ENCODE results near the gene SLC38A1. TPM values are rescaled to one million over a fixed set of nuclear protein-coding genes. Genes with fewer than 3 reads are reported as not detected.
A peak's percentile ranks its signal among the peaks of the same experiment; 100 is the strongest.
"Not testable (repeated sequence)": the region's sequence is repeated elsewhere in the genome, so short reads cannot be mapped to it uniquely, and the experiment has no call there.

SLC38A1 gene
- polyA plus RNA-seq, 4 donors, result 3.6 to 50.8 (median 21.6) TPM

DNA sequence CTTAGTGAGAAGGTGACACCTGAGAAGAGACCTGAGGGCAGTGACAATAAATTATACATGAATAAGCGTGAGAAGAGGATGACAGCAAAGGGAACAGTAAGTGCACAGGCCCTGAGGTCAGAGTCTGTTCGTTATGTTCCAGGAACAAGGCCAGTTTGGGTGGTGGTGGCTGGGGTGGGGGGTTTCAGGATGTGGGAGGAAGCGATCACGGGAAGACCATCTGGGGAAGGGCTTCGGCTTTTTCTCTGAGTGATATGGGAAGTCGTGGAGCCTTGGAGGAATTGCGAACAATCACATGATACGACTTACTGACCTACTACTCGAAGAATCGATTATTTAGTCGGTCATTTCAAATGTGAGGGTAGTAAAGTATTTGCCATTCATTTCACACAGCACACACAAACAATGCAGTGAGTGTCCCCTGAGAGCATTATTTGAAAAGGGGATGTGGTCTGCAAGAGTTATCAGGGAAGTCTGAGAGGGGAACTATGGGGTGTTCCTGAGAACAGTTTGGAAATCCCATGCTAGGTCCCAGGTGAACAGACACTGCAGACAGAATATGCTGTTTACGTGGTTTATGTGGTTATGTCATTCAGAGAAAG lies 94.7 kb downstream of the SLC38A1 start:
- DNase-seq (no peak), FAIRE-seq (no peak)
- no peaks in the 10 kb centered on the region for H3K36me3 ChIP-seq (ENCODE audit: control insufficient read depth in 3 of 3, insufficient read depth in 2 of 3, low read depth in 1 of 3, low read length in 3 of 3)
- no peak overlapping the region for H3K4me3 ChIP-seq (ENCODE audit: low read depth in 1 of 3, low read length in 3 of 3)
- peaks cover 0 to 12% (median 1%) of the 10 kb centered on the region in 3 donors for H3K4me1 ChIP-seq (ENCODE audit: control insufficient read depth in 3 of 3, insufficient read depth in 2 of 3, low read depth in 1 of 3, low read length in 2 of 3)
- WGBS, 3 donors, result 73 to 91% (median 78%) methylated on average over 12 of the region's 12 CpGs
- H3K9me3 ChIP-seq (ENCODE audit: control insufficient read depth in 2 of 2, insufficient read depth in 1 of 2, low read depth in 1 of 2, low read length in 1 of 2), result no peaks in the 10 kb centered on the region
- H3K27ac ChIP-seq (ENCODE audit: low read depth in 1 of 3, low read length in 2 of 3), result no peak overlapping the region
- H3K27me3 ChIP-seq (ENCODE audit: control insufficient read depth in 3 of 3, insufficient read depth in 3 of 3, low read length in 3 of 3), result no peaks in the 10 kb centered on the region

DNA sequence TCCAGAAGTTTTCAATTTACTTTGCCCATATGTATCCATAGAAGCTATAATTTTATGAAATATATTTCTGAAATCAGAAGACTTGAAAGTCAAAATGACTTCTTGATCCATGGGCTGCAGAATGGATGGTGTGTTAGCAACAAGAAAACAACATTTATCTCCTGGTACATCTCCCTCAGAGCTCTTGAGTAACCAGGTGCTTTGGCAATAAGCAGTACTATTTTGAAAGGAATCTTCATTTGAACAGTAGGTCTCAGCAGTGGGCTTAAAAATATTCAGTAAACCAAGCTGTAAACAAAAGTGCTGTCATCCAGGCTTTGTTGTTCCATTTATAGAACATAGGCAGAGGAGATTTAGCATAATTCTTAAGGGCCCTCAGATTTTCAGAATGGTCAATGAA lies 100.4 kb downstream of the SLC38A1 start:
- FAIRE-seq, result no peak
- Histone ChIP-seq H3K4me3 (ENCODE audit: low read depth in 1 of 3, low read length in 3 of 3) (no peak overlapping the region), H3K27ac (ENCODE audit: low read depth in 1 of 3, low read length in 2 of 3) (no peak overlapping the region), H3K27me3 (ENCODE audit: control insufficient read depth in 3 of 3, insufficient read depth in 3 of 3, low read length in 3 of 3) (no peaks in the 10 kb centered on the region), H3K4me1 (ENCODE audit: control insufficient read depth in 3 of 3, insufficient read depth in 2 of 3, low read depth in 1 of 3, low read length in 2 of 3) (no peaks in the 10 kb centered on the region), H3K9me3 (ENCODE audit: control insufficient read depth in 2 of 2, insufficient read depth in 1 of 2, low read depth in 1 of 2, low read length in 1 of 2) (no peaks in the 10 kb centered on the region), H3K36me3 (ENCODE audit: control insufficient read depth in 3 of 3, insufficient read depth in 2 of 3, low read depth in 1 of 3, low read length in 3 of 3) (no peaks in the 10 kb centered on the region)
- no peak for DNase-seq

DNA sequence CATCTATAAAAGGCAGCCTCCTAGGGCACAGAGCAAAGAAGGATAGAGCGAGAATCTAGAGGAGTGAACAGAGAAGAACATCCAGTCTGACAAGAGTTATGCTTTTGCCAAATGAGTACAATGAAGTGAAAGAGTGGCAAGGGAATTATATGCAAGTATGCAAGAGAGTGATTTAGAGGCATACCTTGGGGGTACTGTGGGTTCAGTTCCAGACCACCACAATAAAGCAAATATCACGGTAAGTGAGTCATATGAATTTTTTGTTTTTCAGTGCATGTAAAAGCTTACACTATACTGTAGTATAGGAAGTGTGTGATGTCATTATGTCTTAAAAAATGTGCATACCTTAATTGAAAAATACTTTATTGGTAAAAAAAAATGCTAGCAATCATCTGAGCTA lies 101.4 kb downstream of the SLC38A1 start:
- Histone ChIP-seq H3K27me3 (ENCODE audit: control insufficient read depth in 3 of 3, insufficient read depth in 3 of 3, low read length in 3 of 3) (no peaks in the 10 kb centered on the region), H3K9me3 (ENCODE audit: control insufficient read depth in 2 of 2, insufficient read depth in 1 of 2, low read depth in 1 of 2, low read length in 1 of 2) (no peaks in the 10 kb centered on the region), H3K4me1 (ENCODE audit: control insufficient read depth in 3 of 3, insufficient read depth in 2 of 3, low read depth in 1 of 3, low read length in 2 of 3) (no peaks in the 10 kb centered on the region), H3K4me3 (ENCODE audit: low read depth in 1 of 3, low read length in 3 of 3) (no peak overlapping the region), H3K27ac (ENCODE audit: low read depth in 1 of 3, low read length in 2 of 3) (no peak overlapping the region), H3K36me3 (ENCODE audit: control insufficient read depth in 3 of 3, insufficient read depth in 2 of 3, low read depth in 1 of 3, low read length in 3 of 3) (no peaks in the 10 kb centered on the region)
- DNase-seq (no peak), FAIRE-seq (no peak)
- WGBS, 3 donors, result 93 to 94% (median 93%) methylated on average over 2 of the region's 2 CpGs

DNA sequence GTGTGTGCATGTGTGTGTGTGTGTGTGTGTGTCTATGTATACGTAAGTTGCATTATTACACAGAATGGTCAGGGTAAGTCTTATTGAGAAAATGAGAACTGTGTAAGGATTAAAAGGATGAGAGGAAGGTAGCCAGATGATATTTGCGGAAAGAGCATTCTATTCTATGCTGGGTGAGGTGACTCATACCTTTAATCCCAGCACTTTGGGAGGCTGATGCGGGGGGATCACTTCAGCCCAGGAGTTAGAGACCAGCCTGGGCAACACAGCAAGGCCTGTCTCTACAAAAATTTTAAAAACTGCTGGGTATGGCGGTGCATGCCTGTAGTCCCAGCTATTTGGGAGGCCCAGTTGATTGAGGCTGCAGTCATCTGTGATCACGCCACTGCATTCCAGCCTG lies 103.7 kb downstream of the SLC38A1 start:
- DNase-seq (no peak), FAIRE-seq (no peak)
- H3K27me3 ChIP-seq (ENCODE audit: control insufficient read depth in 3 of 3, insufficient read depth in 3 of 3, low read length in 3 of 3), result no peaks in the 10 kb centered on the region
- H3K9me3 ChIP-seq (ENCODE audit: control insufficient read depth in 2 of 2, insufficient read depth in 1 of 2, low read depth in 1 of 2, low read length in 1 of 2), result no peaks in the 10 kb centered on the region
- WGBS, 3 donors, result 95 to 97% (median 97%) methylated on average over 5 of the region's 5 CpGs
- no peak overlapping the region for H3K27ac ChIP-seq (ENCODE audit: low read depth in 1 of 3, low read length in 2 of 3)
- no peak overlapping the region for H3K4me3 ChIP-seq (ENCODE audit: low read depth in 1 of 3, low read length in 3 of 3)
- H3K36me3 ChIP-seq (ENCODE audit: control insufficient read depth in 3 of 3, insufficient read depth in 2 of 3, low read depth in 1 of 3, low read length in 3 of 3), result no peaks in the 10 kb centered on the region
- H3K4me1 ChIP-seq (ENCODE audit: control insufficient read depth in 3 of 3, insufficient read depth in 2 of 3, low read depth in 1 of 3, low read length in 2 of 3), result peaks cover 0 to 14% (median 0%) of the 10 kb centered on the region in 3 donors

DNA sequence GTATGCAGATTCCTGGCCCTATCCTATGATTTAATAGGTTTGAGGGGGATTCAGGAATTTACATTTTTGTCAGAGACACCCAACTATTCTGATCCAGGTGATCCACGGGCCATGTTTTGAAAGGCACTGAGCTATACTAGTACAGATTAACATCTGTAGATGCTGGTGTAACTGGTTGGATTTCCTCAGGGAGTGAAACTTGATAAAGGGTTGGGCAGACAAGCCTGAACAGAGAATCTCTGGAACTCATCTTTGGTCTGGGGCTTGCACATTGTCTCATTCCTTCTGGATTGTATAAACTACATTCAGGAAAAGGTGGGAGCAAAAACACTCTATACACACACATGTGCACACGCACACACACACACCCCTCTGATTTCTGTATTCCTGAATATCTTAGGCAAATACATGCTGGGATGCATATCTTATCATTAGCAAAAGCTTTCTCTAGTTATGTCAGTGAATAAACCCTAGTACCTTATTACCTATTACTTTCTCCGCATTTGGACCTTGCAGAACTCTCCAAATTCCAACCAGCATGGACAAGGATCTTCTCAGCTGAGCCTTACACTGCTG lies 104.6 kb downstream of the SLC38A1 start:
- Histone ChIP-seq H3K36me3 (ENCODE audit: control insufficient read depth in 3 of 3, insufficient read depth in 2 of 3, low read depth in 1 of 3, low read length in 3 of 3) (no peaks in the 10 kb centered on the region), H3K27ac (ENCODE audit: low read depth in 1 of 3, low read length in 2 of 3) (no peak overlapping the region), H3K9me3 (ENCODE audit: control insufficient read depth in 2 of 2, insufficient read depth in 1 of 2, low read depth in 1 of 2, low read length in 1 of 2) (no peaks in the 10 kb centered on the region), H3K4me3 (ENCODE audit: low read depth in 1 of 3, low read length in 3 of 3) (no peak overlapping the region), H3K27me3 (ENCODE audit: control insufficient read depth in 3 of 3, insufficient read depth in 3 of 3, low read length in 3 of 3) (no peaks in the 10 kb centered on the region), H3K4me1 (ENCODE audit: control insufficient read depth in 3 of 3, insufficient read depth in 2 of 3, low read depth in 1 of 3, low read length in 2 of 3) (peaks cover 0 to 17% (median 0%) of the 10 kb centered on the region in 3 donors)
- FAIRE-seq (no peak), DNase-seq (no peak)
- 64 to 86% (median 72%) methylated on average over 3 of the region's 3 CpGs for whole genome bisulfite sequencing, 3 donors

DNA sequence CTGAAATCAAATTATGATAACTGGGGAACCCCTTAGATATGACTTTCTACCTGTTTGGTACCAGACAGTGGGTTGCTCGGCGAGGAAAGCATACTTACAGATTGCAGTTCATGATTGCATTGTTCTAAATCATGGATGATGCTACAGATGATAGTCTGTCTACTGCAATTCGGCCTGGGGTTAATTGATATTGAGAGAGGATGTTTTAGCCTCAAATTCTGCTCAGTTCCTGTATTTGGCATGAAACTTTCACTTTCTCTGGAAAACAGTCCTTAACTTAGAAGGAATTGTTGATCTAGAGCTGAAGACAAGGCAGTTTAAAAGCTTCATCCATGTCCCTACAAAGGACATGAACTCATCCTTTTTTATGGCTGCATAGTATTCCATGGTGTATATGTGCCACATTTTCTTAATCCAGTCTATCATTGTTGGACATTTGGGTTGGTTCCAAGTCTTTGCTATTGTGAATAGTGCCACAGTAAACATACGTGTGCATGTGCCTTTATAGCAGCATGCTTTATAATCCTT lies 106.2 kb downstream of the SLC38A1 start:
- not testable (repeated sequence) for H3K9me3 ChIP-seq (ENCODE audit: control insufficient read depth in 2 of 2, insufficient read depth in 1 of 2, low read depth in 1 of 2, low read length in 1 of 2); DNase-seq; H3K4me3 ChIP-seq (ENCODE audit: low read depth in 1 of 3, low read length in 3 of 3); H3K27me3 ChIP-seq (ENCODE audit: control insufficient read depth in 3 of 3, insufficient read depth in 3 of 3, low read length in 3 of 3); FAIRE-seq; H3K27ac ChIP-seq (ENCODE audit: low read depth in 1 of 3, low read length in 2 of 3); H3K36me3 ChIP-seq (ENCODE audit: control insufficient read depth in 3 of 3, insufficient read depth in 2 of 3, low read depth in 1 of 3, low read length in 3 of 3)
- peaks cover 0 to 20% (median 0%) of the 10 kb centered on the region in 3 donors for H3K4me1 ChIP-seq (ENCODE audit: control insufficient read depth in 3 of 3, insufficient read depth in 2 of 3, low read depth in 1 of 3, low read length in 2 of 3)
- WGBS, 3 donors, result 90 to 94% (median 90%) methylated on average over 3 to 4 of the region's 4 CpGs

DNA sequence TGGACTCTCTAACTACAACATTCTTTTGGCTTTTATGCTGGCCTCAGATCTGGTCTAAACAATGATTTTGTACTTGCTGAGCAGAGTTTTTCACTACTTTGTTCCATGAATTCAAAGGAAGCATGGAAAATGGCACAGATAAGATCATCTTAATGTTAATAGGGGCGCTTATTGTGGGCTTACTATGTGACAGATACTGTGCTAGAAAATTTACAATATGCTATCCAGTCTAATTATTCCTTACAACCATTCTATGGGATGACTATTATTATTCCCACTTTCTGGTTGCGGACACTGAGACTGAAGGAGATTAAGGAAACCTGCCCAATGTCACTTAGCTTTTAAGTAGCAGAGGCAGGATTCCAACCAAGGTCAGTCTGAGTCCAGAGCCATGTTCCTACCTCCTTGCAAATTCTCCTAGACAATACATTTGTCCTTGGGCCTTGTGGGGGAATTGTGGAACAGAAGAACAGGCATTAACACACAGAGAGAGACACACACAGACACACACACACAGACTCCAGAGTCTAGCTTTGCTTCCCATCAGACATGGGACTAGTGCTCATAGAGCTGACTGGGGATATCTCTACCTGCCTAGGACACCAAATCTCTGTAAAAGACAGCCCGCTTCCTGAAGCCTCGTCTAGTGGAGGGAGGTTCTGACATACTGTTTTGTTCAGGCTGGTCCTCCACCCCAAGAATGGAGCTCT lies 107.7 kb downstream of the SLC38A1 start:
- H3K36me3 ChIP-seq (ENCODE audit: control insufficient read depth in 3 of 3, insufficient read depth in 2 of 3, low read depth in 1 of 3, low read length in 3 of 3), result no peaks in the 10 kb centered on the region
- FAIRE-seq (no peak), DNase-seq (no peak)
- no peak overlapping the region for H3K4me3 ChIP-seq (ENCODE audit: low read depth in 1 of 3, low read length in 3 of 3)
- H3K4me1 ChIP-seq (ENCODE audit: control insufficient read depth in 3 of 3, insufficient read depth in 2 of 3, low read depth in 1 of 3, low read length in 2 of 3), result peaks cover 0 to 20% (median 0%) of the 10 kb centered on the region in 3 donors
- no peaks in the 10 kb centered on the region for H3K9me3 ChIP-seq (ENCODE audit: control insufficient read depth in 2 of 2, insufficient read depth in 1 of 2, low read depth in 1 of 2, low read length in 1 of 2)
- no peak overlapping the region for H3K27ac ChIP-seq (ENCODE audit: low read depth in 1 of 3, low read length in 2 of 3)
- WGBS, 3 donors, result 85 to 93% (median 91%) methylated on average over 4 of the region's 4 CpGs
- no peaks in the 10 kb centered on the region for H3K27me3 ChIP-seq (ENCODE audit: control insufficient read depth in 3 of 3, insufficient read depth in 3 of 3, low read length in 3 of 3)

DNA sequence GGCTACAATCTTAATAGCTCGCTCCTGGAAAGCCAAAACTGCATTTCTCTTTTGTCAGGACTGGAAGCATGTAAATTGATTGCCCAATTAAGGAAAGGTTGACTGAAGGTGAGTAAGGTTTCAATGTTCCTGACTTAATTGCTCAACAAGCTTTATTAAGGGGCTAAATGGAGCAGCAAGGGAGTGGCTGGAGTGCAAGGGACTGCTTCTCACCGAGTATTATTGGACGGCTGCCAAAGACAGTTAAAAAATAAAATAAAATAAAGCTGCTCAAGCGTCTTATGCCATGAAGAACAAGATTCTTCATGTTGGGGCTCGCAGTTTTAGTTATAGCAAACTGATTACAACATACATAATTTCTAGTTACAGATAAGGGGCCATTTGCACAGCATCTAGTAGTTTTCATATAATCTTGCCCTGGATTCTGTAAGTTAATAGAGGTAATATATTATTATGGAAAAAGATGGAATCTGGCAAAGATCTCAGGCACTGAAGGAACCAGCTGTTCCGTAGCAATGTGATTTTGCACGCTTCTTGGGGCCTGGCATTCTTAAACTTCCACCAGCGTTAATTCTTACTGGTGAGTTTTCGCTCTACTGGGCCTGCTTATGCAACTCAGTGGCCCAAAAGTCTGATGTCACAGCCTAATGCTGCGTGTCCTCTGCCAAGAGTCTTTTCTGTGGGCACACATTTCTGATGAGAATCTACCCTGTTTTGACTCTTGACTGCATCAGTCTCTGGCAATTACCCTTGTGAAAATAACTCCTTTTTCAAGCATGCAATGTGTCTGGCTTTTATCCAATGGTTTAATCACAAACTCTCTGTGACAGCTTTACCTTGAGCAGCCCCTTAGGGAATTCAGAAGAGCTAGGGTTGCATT lies 108.5 kb downstream of the SLC38A1 start:
- H3K36me3 ChIP-seq (ENCODE audit: control insufficient read depth in 3 of 3, insufficient read depth in 2 of 3, low read depth in 1 of 3, low read length in 3 of 3), result no peaks in the 10 kb centered on the region
- peak; percentile 83 to 84 for DNase-seq
- no peak overlapping the region for H3K4me3 ChIP-seq (ENCODE audit: low read depth in 1 of 3, low read length in 3 of 3)
- H3K27me3 ChIP-seq (ENCODE audit: control insufficient read depth in 3 of 3, insufficient read depth in 3 of 3, low read length in 3 of 3), result no peaks in the 10 kb centered on the region
- H3K9me3 ChIP-seq (ENCODE audit: control insufficient read depth in 2 of 2, insufficient read depth in 1 of 2, low read depth in 1 of 2, low read length in 1 of 2), result no peaks in the 10 kb centered on the region
- peaks cover 0 to 20% (median 0%) of the 10 kb centered on the region in 3 donors for H3K4me1 ChIP-seq (ENCODE audit: control insufficient read depth in 3 of 3, insufficient read depth in 2 of 3, low read depth in 1 of 3, low read length in 2 of 3)
- peak overlapping the region in 2 of 3 donors; percentile 5 to 61 for H3K27ac ChIP-seq (ENCODE audit: low read depth in 1 of 3, low read length in 2 of 3)
- FAIRE-seq, result no peak
- whole genome bisulfite sequencing, 3 donors, result 38 to 52% (median 50%) methylated on average over 10 of the region's 10 CpGs

Measured in small intestine (tissue), 7 donors.